ENCODE data around the gene MBNL2. TPM values are rescaled to one million over a fixed set of nuclear protein-coding genes. Genes with fewer than 3 reads are reported as not detected.

MBNL2 gene
- total and polyA plus RNA-seq, 4 donors, result 13.3 to 108 (median 39.3) TPM

DNA sequence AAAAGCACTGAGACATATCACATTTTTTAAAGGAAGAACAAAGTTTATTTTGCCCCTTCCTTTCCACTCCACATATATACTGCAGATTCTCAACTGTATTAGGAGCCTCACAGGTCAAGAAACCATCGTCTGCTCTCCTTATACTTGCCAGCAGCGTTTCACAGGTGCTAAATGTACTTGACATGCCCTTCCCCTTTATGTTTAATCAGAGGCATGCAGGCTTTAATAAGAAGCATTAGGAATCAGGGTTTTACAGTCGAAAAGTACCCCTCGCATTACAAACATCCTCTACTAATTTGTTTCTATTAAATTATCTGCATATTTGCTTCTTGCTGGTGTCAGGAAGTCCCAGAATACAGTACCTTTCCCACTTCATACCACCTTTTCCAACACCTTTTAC, 208.2 kb downstream of the MBNL2 start:
- 73 to 77% methylated on average over 4 of the region's 4 CpGs for WGBS, 2 donors
- H3K36me3 ChIP-seq (ENCODE audit: control insufficient read depth in 4 of 4, insufficient read depth in 4 of 4, low read length in 4 of 4), result no peaks in the 10 kb centered on the region
- peaks cover 0 to 28% (median 0%) of the 10 kb centered on the region in 5 donors for H3K4me1 ChIP-seq (ENCODE audit: control insufficient read depth in 5 of 5, insufficient read depth in 5 of 5, low read length in 5 of 5)
- peak overlapping the region in 1 of 2 donors; percentile 73 for H3K9ac ChIP-seq (ENCODE audit: insufficient read depth in 1 of 2, low read length in 2 of 2)
- no peak for ATAC-seq (ENCODE audit: insufficient read depth, low FRiP score)
- H3K27ac ChIP-seq (ENCODE audit: low read depth in 1 of 2, low read length in 1 of 2), result no peak overlapping the region
- H3K27me3 ChIP-seq (ENCODE audit: control insufficient read depth in 3 of 3, insufficient read depth in 3 of 3, low read length in 2 of 3), result no peaks in the 10 kb centered on the region
- TF ChIP-seq, protein P1, sequence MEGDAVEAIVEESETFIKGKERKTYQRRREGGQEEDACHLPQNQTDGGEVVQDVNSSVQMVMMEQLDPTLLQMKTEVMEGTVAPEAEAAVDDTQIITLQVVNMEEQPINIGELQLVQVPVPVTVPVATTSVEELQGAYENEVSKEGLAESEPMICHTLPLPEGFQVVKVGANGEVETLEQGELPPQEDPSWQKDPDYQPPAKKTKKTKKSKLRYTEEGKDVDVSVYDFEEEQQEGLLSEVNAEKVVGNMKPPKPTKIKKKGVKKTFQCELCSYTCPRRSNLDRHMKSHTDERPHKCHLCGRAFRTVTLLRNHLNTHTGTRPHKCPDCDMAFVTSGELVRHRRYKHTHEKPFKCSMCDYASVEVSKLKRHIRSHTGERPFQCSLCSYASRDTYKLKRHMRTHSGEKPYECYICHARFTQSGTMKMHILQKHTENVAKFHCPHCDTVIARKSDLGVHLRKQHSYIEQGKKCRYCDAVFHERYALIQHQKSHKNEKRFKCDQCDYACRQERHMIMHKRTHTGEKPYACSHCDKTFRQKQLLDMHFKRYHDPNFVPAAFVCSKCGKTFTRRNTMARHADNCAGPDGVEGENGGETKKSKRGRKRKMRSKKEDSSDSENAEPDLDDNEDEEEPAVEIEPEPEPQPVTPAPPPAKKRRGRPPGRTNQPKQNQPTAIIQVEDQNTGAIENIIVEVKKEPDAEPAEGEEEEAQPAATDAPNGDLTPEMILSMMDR (IDR thresholded peaks at IDR 0.05; ENCODE audit: control extremely low read depth, extremely low read depth), result no peak
- H3K4me3 ChIP-seq, result no peak overlapping the region
- no peaks in the 10 kb centered on the region for H3K9me3 ChIP-seq (ENCODE audit: control insufficient read depth in 4 of 4, insufficient read depth in 3 of 4, low read length in 3 of 4)
- no peak for DNase-seq

DNA sequence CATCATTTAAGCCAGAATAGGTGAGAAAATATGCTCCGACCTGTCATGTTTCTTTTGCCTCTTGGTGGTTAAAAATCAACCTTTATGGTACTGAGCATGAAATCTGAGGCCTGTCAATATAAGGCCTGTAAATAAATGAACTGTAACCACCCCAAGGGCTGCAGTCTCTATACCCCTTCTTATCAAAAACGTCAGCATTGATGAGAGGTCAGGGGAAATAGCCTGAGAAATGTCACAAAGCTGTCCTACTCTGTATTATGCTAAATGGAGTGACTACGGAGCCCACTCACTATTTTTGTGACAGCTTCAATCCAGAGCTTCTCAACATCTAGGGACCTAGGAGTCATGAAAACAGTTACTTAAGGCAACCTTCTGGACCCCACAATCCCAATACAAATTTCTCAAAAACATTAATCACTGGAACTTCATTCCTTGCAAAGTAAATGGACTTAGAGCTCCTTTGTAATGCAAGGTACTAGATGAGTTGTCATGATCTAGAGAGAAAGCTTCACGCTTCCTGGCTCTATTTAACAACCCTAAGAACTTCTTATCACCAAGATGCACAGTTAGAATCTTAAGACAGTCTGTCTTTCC, 209.1 kb downstream of the MBNL2 start:
- Histone ChIP-seq H3K9ac (ENCODE audit: insufficient read depth in 1 of 2, low read length in 2 of 2) (no peak overlapping the region), H3K4me1 (ENCODE audit: control insufficient read depth in 5 of 5, insufficient read depth in 5 of 5, low read length in 5 of 5) (peaks cover 0 to 32% (median 0%) of the 10 kb centered on the region in 5 donors), H3K27ac (ENCODE audit: low read depth in 1 of 2, low read length in 1 of 2) (no peak overlapping the region), H3K9me3 (ENCODE audit: control insufficient read depth in 4 of 4, insufficient read depth in 3 of 4, low read length in 3 of 4) (no peaks in the 10 kb centered on the region), H3K27me3 (ENCODE audit: control insufficient read depth in 3 of 3, insufficient read depth in 3 of 3, low read length in 2 of 3) (no peaks in the 10 kb centered on the region), H3K36me3 (ENCODE audit: control insufficient read depth in 4 of 4, insufficient read depth in 4 of 4, low read length in 4 of 4) (no peaks in the 10 kb centered on the region), H3K4me3 (no peak overlapping the region)
- WGBS, 2 donors, result 90 to 93% methylated on average over 4 of the region's 4 CpGs
- ATAC-seq (ENCODE audit: insufficient read depth, low FRiP score), result no peak
- TF ChIP-seq, protein P1 (IDR thresholded peaks at IDR 0.05; ENCODE audit: control extremely low read depth, extremely low read depth), result no peak
- DNase-seq, result no peak

DNA sequence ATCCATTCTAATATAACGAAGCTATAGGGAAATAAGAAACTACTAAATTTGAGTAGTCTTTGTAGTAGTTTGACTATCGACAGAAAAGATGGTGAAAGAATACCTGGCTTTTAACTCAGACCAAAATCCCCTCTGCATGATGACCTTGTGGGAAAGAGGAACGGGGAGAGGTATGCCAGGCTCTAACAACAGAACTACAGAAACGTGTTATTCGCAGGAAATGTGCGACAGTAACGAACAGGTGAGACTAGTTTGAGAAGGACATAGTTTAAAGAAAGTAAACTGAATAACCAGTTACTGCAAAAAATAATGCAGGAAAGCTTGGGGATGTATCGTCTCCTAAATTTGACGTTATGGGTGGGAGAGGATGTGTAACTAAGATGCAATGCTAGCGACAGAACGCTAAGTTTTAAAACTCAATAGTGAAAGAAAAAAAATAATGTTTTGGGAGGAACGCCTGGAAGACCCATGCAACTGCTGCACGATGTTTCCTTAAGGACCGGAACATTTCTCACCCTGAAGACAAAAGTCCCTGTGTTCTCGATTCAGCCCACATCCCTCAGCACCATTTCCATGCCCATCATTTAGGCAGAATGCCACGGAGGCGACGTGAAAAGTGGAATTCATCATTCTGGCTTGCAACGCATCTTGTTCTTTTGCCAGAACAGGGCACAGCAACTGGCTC, 210.2 kb downstream of the MBNL2 start:
- H3K9ac ChIP-seq (ENCODE audit: insufficient read depth in 1 of 2, low read length in 2 of 2), result peak overlapping the region; percentile 17 to 94
- peak overlapping the region; percentile 66 for H3K4me3 ChIP-seq
- no peaks in the 10 kb centered on the region for H3K9me3 ChIP-seq (ENCODE audit: control insufficient read depth in 4 of 4, insufficient read depth in 3 of 4, low read length in 3 of 4)
- WGBS, 2 donors, result 8 to 9% methylated on average over 19 of the region's 19 CpGs
- H3K27me3 ChIP-seq (ENCODE audit: control insufficient read depth in 3 of 3, insufficient read depth in 3 of 3, low read length in 2 of 3), result no peaks in the 10 kb centered on the region
- TF ChIP-seq, protein P1 (IDR thresholded peaks at IDR 0.05; ENCODE audit: control extremely low read depth, extremely low read depth), result no peak
- H3K27ac ChIP-seq (ENCODE audit: low read depth in 1 of 2, low read length in 1 of 2), result peak overlapping the region; percentile 78 to 85
- no peak for DNase-seq
- peaks cover 0 to 4% (median 0%) of the 10 kb centered on the region in 4 donors for H3K36me3 ChIP-seq (ENCODE audit: control insufficient read depth in 4 of 4, insufficient read depth in 4 of 4, low read length in 4 of 4)
- peaks cover 0 to 41% (median 0%) of the 10 kb centered on the region in 5 donors for H3K4me1 ChIP-seq (ENCODE audit: control insufficient read depth in 5 of 5, insufficient read depth in 5 of 5, low read length in 5 of 5)
- ATAC-seq (ENCODE audit: insufficient read depth, low FRiP score), result no peak
